GM12878 (cell line): Measurements from ENCODE around the gene CARHSP1. TPM values are rescaled to one million over a fixed set of nuclear protein-coding genes. Genes with fewer than 3 reads are reported as not detected.

ENCODE experiments used
- ATAC-seq: fragments of 200-7000 bp; cut with Tn5 transposase; 3 replicates; pipeline ENCODE4 v1.9.1; 2020; ENCODE audit warnings: mild to moderate bottlenecking, moderate library complexity
- BruUV-seq: library from RNA; stranded (reverse); fragments of 400-500 nt; replicated peaks from 2 replicates; lab custom pipeline; 2021; lab: Mats Ljungman, UMichigan
- CTCF ChIA-PET: fragments of 300-600 bp; sonication (Branson Sonifier 250); formaldehyde crosslinking; extraction: SDS; loops from one replicate; lab custom pipeline; 2021; ENCODE audit warnings: inconsistent platforms; lab: Yijun Ruan, JAX
- POLR2A ChIA-PET: fragments of 350-600 bp; formaldehyde crosslinking; extraction: SDS; loops from one replicate; lab custom pipeline; 2021; ENCODE audit warnings: inconsistent platforms; lab: Charles Lee
- RAD21 ChIA-PET: fragments of 300-600 bp; sonication (Branson Sonifier 250); formaldehyde crosslinking; loops from one replicate; lab custom pipeline; 2023; ENCODE audit warnings: antibody characterized with exemption; ENCODE audit not compliant: unreplicated experiment; lab: Charles Lee
- SMC1A ChIA-PET: fragments of 300-600 bp; sonication (Branson Sonifier 250); formaldehyde crosslinking; loops from one replicate; lab custom pipeline; 2023; ENCODE audit not compliant: unreplicated experiment, uncharacterized antibody; lab: Charles Lee
- DNase-seq: peaks from one replicate; pipeline ENCODE4 v3.0.0-alpha.2; 2011; ENCODE audit warnings: low read depth, low spot score
- FAIRE-seq: peaks from 3 replicates; lab custom pipeline; 2011; peaks lifted over from hg19 to GRCh38; lab: Jason Lieb, UNC
- H2AFZ ChIP-seq: 2 replicates; pipeline ENCODE4 v1.6.0; 2011; ENCODE audit warnings: low read depth, low read length, control low read depth; ENCODE audit not compliant: control insufficient read depth
- H3K27ac ChIP-seq: 2 replicates; pipeline ENCODE4 v1.5.1; 2011; ENCODE audit warnings: control low read depth; ENCODE audit not compliant: control insufficient read depth, insufficient read depth
- H3K27me3 ChIP-seq, 2 experiments: replicated peaks in 1 of 2; 2 replicates each; pipeline versions ENCODE4 v1.6.0 to v1.6.1; 2011; ENCODE audit warnings: low read length in 1 of 2; ENCODE audit not compliant: control insufficient read depth in 2 of 2, insufficient read depth in 2 of 2
- H3K36me3 ChIP-seq, 2 experiments: 2 replicates each; pipeline ENCODE4 v1.5.1; 2011; ENCODE audit warnings: low read length in 1 of 2; ENCODE audit not compliant: control insufficient read depth in 2 of 2, insufficient read depth in 2 of 2
- H3K4me1 ChIP-seq: 2 replicates; pipeline ENCODE4 v1.6.1; 2011; ENCODE audit warnings: mild to moderate bottlenecking, low read length, moderate library complexity, mixed read lengths; ENCODE audit not compliant: control insufficient read depth, insufficient read depth
- H3K4me2 ChIP-seq: 2 replicates; pipeline ENCODE4 v1.6.0; 2011; ENCODE audit warnings: control low read depth; ENCODE audit not compliant: control insufficient read depth, insufficient read depth
- H3K4me3 ChIP-seq: fragments of 200-600 bp; sonication (generic); 2 replicates; pipeline ENCODE4 v1.5.1; 2016
- H3K79me2 ChIP-seq: 2 replicates; pipeline ENCODE4 v1.6.0; 2011; ENCODE audit warnings: low read length; ENCODE audit not compliant: control insufficient read depth, insufficient read depth
- H3K9ac ChIP-seq: 2 replicates; pipeline ENCODE4 v1.8.0; 2011; ENCODE audit warnings: low read length, control low read depth, mixed read lengths; ENCODE audit not compliant: control insufficient read depth, insufficient read depth
- H3K9me3 ChIP-seq: replicated peaks from 3 replicates; pipeline ENCODE4 v1.5.1; 2011; ENCODE audit warnings: mild to moderate bottlenecking, low read length; ENCODE audit not compliant: control insufficient read depth, insufficient read depth
- H4K20me1 ChIP-seq: 2 replicates; pipeline ENCODE4 v1.6.0; 2011; ENCODE audit not compliant: control insufficient read depth, insufficient read depth
- ASH2L ChIP-seq: fragments of 300-600, 200-600 bp; sonication (generic); IDR thresholded peaks from 2 replicates; pipeline ENCODE4 v1.6.1; 2017; ENCODE audit warnings: low read depth, mild to moderate bottlenecking, borderline replicate concordance
- CBX3 ChIP-seq: fragments of 200-600 bp; sonication (generic); IDR thresholded peaks from 2 replicates; pipeline ENCODE4 v1.6.1; 2016; ENCODE audit warnings: low read depth, borderline replicate concordance
- CREB1 ChIP-seq: IDR thresholded peaks from 2 replicates; pipeline ENCODE4 v1.6.1; 2012; ENCODE audit warnings: low read depth, mild to moderate bottlenecking, inconsistent platforms
- EP300 ChIP-seq, 2 experiments: fragments of 150-350 bp in 1 of 2; IDR thresholded peaks; 2 replicates each; pipeline ENCODE4 v1.6.1; 2011 to 2012; ENCODE audit warnings: low read depth in 2 of 2, low read length in 2 of 2, borderline replicate concordance in 1 of 2, improper control_type of control experiment in 1 of 2, inconsistent platforms in 1 of 2; ENCODE audit not compliant: control insufficient read depth in 1 of 2
- HCFC1 ChIP-seq: fragments of 150-350 bp; IDR thresholded peaks from 2 replicates; pipeline ENCODE4 v1.6.1; 2014; ENCODE audit warnings: low read length
- IKZF1 ChIP-seq: fragments of 450-650 bp; conservative IDR thresholded peaks from 2 replicates; pipeline ENCODE4 v1.6.1; 2017; ENCODE audit warnings: antibody characterized with exemption, mild to moderate bottlenecking
- NFXL1 ChIP-seq: fragments of 450-650 bp; IDR thresholded peaks from 2 replicates; pipeline ENCODE4 v1.6.1; 2017; ENCODE audit warnings: antibody characterized with exemption, mild to moderate bottlenecking, borderline replicate concordance
- NR2C1 ChIP-seq: fragments of 450-650 bp; IDR thresholded peaks from 2 replicates; pipeline ENCODE4 v1.6.1; 2017; ENCODE audit warnings: antibody characterized with exemption, mild to moderate bottlenecking, moderate library complexity
- NR2F1 ChIP-seq: fragments of 450-650 bp; conservative IDR thresholded peaks from 2 replicates; pipeline ENCODE4 v1.6.1; 2017; ENCODE audit warnings: mild to moderate bottlenecking
- POLR2A ChIP-seq: IDR thresholded peaks from 2 replicates; pipeline ENCODE4 v1.6.1; 2011; ENCODE audit warnings: low read depth, mild to moderate bottlenecking, low read length
- RBBP5 ChIP-seq: fragments of 200-600 bp; sonication (generic); conservative IDR thresholded peaks from 2 replicates; pipeline ENCODE4 v1.6.1; 2016
- SIX5 ChIP-seq: IDR thresholded peaks from 2 replicates; pipeline ENCODE4 v1.6.1; 2011; ENCODE audit warnings: mild to moderate bottlenecking, low read depth, low read length, moderate library complexity; ENCODE audit not compliant: severe bottlenecking
- SREBF2 ChIP-seq: IDR thresholded peaks from 2 replicates; pipeline ENCODE4 v1.6.1; 2012; ENCODE audit warnings: mild to moderate bottlenecking, low read length
- WGBS: methylation state at CpG from one replicate; pipeline ENCODE4 v1.1.6; 2016; ENCODE audit warnings: low lambda C conversion rate; ENCODE audit not compliant: insufficient replicate concordance, insufficient coverage; ENCODE audit errors: missing lambda C conversion rate; 5-methylcytosine and 5-hydroxymethylcytosine counted together
- in situ Hi-C: fragments of 300-500 bp; cut with MboI; formaldehyde crosslinking; loops from 9 replicates; pipeline ENCODE4 v1.14.3; 2018; ENCODE audit warnings: mixed read lengths
- intact Hi-C: fragments of 100-400 bp; cut with micrococcal nuclease; formaldehyde crosslinking; loops from one replicate; pipeline ENCODE4 v1.14.2; 2022; ENCODE audit not compliant: unreplicated experiment
- polyA plus RNA-seq, 11 experiments: library from polyadenylated mRNA; depleted of rRNA in 4 of 11; unstranded in 6 of 11; stranded (reverse) in 5 of 11; fragments of >200 nt; fragmentation: Nextera tagmentation in 4 of 11; fragmentation: Illumina TruSeq in 1 of 11; extraction: Ambion mirVana in 4 of 11; extraction: Trizol in 1 of 11; gene quantifications; 1 replicate in 1 of 11; 2 replicates in 10 of 11; pipeline versions ENCODE4 v1.2.1 to v1.2.3, GENCODE V29; 2011 to 2016; ENCODE audit warnings: inconsistent platforms in 2 of 11, missing spikeins in 2 of 11, low read depth in 1 of 11
- total RNA-seq, 4 experiments: library from RNA; depleted of rRNA in 3 of 4; stranded (reverse); fragments of >200 nt in 3 of 4; fragmentation: Illumina TruSeq in 1 of 4; extraction: Trizol in 1 of 4; gene quantifications; 2 replicates each; pipeline versions ENCODE4 v1.2.1 to v1.2.3, GENCODE V29; 2013 to 2021

The CARHSP1 gene
- total and polyA plus RNA-seq, 10 of the 15 experiments (the other 5 are each of a cell fraction or from before 2014, with no cell fraction given): 5.5 to 112 (median 67.0) TPM

GRCh38 chr16:8866118-8866883 lies 2.5 kb downstream of the CARHSP1 start:
- Histone ChIP-seq H3K36me3 (peaks cover 3 to 13% of the 10 kb centered on the region in 2 experiments; a peak in 2 of 4 replicates), H3K9me3 (no peaks in the 10 kb centered on the region; the same call in 2 of the 3 replicates), H3K9ac (no peak overlapping the region; the same call in 1 of the 2 replicates), H3K4me1 (peaks cover 24% of the 10 kb centered on the region), H3K79me2 (peaks cover 67% of the 10 kb centered on the region), H3K4me2 (peak overlapping the region; percentile 94), H4K20me1 (peaks cover 3% of the 10 kb centered on the region; the same call in 1 of the 2 replicates), H2AFZ (no peak overlapping the region), H3K4me3 (peak overlapping the region; percentile 95; the same call in 1 of the 2 replicates), H3K27me3 (no peaks in the 10 kb centered on the region), H3K27ac (no peak overlapping the region)
- ChIA-PET RAD21 (interaction anchor here (0.6 kb wide), 1 partner anchor 56 kb away, joined by 3 read pairs; no protein-coding TSS in a partner anchor), CTCF (no interaction called here), POLR2A (interaction anchor here (1.3 kb wide), 1 partner anchor 70 kb away, joined by 5 read pairs; the partner anchor contains the start of gene TMEM186), SMC1A (interaction anchor here (1.0 kb wide), 1 partner anchor 50 kb away, joined by 3 read pairs; no protein-coding TSS in a partner anchor)
- ATAC-seq (no peak), FAIRE-seq (no peak), DNase-seq (no peak)
- in situ Hi-C loops (no loop called here), intact Hi-C loops (no loop called here)
- 91% methylated on average over 23 of the region's 30 CpGs for WGBS
- TF ChIP-seq NR2C1: no peak
- TF ChIP-seq IKZF1: no peak
- no peak for TF ChIP-seq RBBP5
- TF ChIP-seq CBX3: no peak
- no peak for TF ChIP-seq SIX5
- no peak for TF ChIP-seq HCFC1
- TF ChIP-seq SREBF2: no peak
- TF ChIP-seq POLR2A: no peak
- TF ChIP-seq NR2F1: no peak
- TF ChIP-seq ASH2L: no peak
- no peak for TF ChIP-seq EP300 (IDR thresholded peaks at IDR 0.05; ENCODE audit: borderline replicate concordance in 1 of 2, control insufficient read depth in 1 of 2, low read depth in 2 of 2, low read length in 2 of 2)
- TF ChIP-seq CREB1: no peak
- TF ChIP-seq NFXL1: no peak
- no TSS peak for BruUV-seq
